ENCODE measurements around the gene LMTK2.

The LMTK2 gene

DNA sequence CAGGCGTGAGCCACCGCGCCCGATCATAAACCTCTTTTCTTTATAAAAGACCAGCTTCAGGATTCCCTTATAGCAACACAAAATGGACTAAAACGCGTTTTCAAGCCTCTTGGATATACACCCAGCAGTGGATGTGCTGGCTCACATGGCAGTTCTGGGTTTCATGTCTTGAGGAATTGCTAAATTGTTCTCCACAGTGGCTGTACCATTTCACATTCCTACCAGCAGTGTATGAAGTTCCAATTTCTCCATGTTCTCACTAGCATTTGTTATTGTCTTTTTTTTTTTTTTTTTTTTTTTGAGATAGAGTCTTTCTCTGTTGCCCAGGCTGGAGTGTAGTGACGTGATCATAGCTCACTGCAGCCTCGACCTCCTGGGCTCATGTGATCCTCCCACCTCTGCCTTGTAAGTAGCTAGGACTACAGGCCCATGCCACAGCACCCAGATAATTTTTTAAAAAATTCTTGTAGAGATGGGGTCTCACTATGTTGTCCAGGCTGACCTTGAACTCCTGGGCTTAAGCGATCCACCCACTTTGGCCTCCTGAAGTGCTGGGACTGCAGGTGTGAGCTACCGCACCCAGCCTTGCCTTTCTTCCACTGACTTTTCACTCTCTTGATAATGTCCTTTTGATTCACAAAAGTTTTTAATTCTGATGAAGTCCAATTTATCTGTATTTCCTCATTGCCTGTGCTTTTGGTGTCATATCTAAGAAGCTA, 127.9 kb downstream of the LMTK2 start:
- no peak for DNase-seq (ENCODE audit: low read depth)

DNA sequence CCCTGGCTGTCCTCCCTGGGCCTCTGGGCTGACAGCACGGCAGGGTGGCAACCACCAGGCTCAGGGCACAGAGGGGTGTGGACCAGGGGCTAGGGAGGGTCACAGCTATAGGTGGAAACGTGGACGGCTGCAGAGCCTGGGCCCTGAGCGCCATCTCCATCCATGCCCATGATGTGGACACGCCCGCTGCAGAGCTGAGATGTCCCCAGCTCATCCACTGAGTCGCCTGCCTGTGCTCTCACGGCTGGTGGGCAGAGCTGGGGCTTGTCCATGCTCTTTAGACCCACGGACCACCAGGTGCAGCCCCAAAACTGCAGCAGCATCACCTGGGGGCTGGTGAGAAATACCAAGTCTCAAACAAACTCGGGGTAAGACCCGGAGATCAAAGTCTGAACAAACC, 129.2 kb downstream of the LMTK2 start:
- DNase-seq (ENCODE audit: low read depth): no peak

GRCh38 chr7:98236355-98237185, 129.9 kb downstream of the LMTK2 start:
- DNase-seq (ENCODE audit: low read depth): no peak

GRCh38 chr7:98238076-98238475, 131.4 kb downstream of the LMTK2 start:
- DNase-seq (ENCODE audit: low read depth): no peak

GRCh38 chr7:98238976-98239375, 132.3 kb downstream of the LMTK2 start:
- DNase-seq (ENCODE audit: low read depth): no peak

DNA sequence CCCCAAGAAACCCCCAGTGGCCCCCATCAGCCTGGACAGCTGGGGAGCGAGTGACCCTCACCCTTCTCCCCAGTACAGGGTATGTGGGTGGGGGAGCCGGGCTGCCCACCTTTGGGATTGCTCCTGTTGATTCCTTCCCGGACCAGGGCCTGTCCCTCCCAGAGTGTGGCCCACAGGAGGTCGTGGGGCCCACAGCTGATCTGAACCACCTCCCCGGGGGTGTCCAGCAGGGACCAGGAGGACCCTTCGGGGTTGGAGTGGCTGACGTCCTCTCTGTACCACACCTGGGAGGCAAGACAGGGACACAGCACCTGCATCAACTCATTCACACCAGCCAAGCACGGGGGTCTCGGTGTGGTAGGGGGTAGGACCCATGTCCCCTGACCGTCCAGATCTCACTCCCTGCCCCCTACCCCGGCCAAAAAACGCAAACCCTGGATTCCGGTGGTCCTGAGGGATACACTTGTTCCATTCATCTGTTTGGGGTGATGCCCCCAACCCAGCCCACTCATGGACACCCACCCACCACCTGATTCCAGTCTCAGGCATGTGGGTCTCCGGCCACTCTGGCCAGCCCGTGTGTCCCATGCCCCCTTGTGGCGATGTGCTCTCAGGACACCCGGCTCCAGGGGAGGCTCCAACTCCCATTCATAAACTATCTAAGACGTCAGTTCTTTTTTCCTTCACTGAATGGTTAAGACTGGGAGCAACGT, 134.5 kb downstream of the LMTK2 start:
- no peak for DNase-seq (ENCODE audit: low read depth)

DNA sequence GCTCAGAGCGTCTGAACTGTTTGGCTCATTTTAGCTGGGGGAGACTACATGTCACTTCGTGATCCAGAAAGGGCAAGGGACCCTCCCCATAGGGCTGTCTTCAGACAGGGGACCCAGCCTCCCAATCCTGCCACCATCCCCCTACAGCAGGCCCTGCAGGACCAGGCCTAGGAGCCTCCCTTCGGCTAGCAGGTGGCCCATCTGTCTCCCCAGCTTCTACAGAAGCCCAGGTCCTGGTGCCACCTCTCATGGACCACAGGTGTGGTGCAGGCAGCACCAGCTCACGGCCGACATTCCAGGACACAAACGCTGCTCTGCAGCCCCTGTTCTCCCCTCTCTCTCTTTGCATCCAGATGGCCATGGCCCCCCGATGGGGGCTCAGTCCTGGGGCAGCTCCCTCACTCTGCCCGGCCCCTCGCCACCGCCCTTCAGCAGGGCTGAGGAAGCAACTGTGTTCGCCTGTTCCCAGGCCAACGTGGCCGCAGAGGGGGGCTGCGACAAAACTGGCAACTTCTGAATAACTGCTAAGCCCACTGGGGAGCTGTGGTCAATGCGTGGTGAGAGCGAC, 135.1 kb downstream of the LMTK2 start:
- no peak for DNase-seq (ENCODE audit: low read depth)

- no peak for DNase-seq (ENCODE audit: low read depth)
Measured at GRCh38 chr7:98242342-98242741, 135.7 kb downstream of the LMTK2 start.

- DNase-seq (ENCODE audit: low read depth): no peak
Measured at GRCh38 chr7:98242934-98243333, 136.3 kb downstream of the LMTK2 start.

DNA sequence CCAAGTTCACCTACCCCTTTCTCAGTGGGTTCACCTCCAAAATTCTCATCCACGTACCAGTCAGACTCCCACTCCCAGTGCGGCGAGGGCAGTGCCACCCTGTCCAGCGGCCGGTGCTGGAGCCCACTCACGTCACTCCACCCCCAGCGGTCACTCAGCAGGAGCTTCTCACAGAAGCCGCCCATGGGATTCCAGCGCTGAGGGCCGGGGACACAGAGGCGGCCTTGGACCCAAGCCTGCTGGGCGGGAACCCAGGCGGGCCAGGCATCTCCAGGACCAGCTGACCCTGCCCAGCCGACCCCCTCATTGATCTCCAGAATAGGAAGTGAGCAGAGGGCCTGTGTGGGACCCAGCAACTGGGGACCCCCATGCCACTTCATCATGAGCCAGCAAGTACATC, 138.2 kb downstream of the LMTK2 start:
- no peak for DNase-seq (ENCODE audit: low read depth)

DNA sequence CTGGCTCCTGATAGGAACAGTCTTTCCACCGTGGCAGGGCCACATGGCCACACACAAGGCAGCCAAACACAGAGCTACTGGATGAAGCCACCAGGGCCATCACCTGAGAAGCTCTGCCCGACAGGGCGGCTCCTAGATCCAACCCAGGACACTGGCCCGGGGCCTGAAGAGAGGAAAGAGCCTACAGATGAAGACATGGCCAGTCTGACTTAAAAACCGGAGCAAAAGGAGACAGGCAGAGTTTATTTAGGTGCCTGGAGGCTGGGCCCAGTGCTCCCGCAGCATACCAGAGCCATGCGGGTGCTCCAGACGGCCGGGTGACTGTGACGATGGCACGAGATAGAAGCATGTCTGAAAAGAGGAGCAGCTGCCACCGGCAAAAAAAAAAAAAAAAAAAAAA, 141.5 kb downstream of the LMTK2 start:
- no peak for DNase-seq (ENCODE audit: low read depth)

DNA sequence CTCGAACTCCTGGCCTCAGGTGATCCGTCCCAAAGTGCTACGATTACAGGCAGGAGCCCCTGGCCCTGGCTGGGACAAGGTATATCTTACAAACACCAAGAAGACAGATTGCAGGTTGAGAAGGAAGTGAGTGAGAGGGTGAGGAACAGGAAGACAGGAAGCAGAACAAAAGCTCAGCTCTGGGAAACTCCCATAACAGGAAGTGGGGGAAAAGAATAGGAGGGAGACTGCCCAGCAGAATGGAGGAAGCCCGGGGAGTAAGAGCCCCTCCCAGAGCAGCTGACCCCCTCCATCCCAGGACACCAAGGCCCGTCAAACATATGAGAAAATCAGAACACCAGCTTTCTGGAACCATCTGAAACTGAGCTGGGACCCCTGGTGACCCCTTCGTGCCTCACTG, 142.4 kb downstream of the LMTK2 start:
- DNase-seq (ENCODE audit: low read depth): no peak

GRCh38 chr7:98250789-98251188, 144.1 kb downstream of the LMTK2 start:
- no peak for DNase-seq (ENCODE audit: low read depth)

GRCh38 chr7:98251231-98251600, 144.6 kb downstream of the LMTK2 start:
- DNase-seq (ENCODE audit: low read depth): no peak

DNA sequence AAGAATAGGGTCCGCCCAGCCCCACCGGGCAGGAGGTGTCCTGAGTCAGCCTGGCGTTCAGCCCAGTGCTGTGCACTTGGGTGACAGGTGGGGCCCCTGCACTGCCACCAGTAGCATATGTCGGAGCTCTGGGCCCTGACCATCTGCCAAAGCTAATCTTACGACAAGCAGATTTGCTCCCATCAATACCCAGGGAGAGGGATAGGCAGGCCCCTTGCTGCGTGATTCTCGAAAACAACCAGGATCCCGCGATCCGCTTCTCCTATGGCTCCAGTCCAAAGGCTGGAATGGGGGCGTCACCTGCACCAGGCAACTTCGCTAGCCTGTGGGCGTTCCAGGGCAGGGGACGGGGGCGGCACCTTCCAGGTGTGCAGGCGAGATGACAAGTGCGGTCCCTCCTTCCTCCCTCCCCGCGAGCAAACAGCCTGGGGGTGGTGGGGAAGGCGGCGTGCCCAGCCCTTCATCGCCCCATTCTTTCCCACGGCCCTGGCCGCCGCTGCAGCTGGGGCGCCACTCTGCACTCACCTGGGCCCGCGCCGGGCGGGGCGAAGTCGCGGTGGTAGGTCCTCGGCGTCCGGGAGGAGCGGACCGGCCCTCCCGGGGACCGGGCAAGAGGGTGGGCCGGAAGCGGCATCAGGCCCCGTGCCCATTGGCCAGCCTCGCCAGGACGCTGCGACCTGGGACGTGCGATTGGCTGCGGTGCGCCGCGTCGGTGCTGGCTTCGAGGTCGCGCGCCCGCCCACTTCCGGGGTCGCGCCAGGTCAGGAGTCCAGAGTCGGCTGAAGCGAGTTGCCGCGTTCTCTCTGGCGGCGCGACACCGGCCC, 145.2 kb downstream of the LMTK2 start, which contains the start of gene TECPR1:
Gene TECPR1 (minus strand): TSS at position 632 of the 824 bp plus-strand sequence. CDS start 6,086 bp downstream, outside the sequence.
- DNase-seq (ENCODE audit: low read depth): peak; percentile 76

GRCh38 chr7:98252425-98253054, 145.9 kb downstream of the LMTK2 start:
- DNase-seq (ENCODE audit: low read depth): no peak

DNA sequence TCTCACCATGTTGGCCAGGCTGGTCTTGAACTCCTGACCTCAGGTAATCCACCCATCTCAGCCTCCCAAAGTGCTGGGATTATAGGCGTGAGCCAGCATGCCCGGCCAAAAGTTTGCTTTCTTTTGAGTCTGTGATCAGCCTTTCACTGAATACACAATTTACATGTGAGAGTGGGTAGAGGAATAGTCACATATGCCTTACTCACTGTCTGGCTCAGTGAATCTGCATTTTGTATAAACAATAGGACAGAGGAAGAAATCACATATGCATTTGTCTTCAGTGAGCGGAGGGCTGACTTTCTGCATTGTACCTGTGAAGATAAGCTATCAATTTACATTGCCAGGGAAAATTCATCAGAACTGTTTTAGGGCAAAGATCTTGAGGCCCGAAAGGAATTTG, 147.9 kb downstream of the LMTK2 start:
- DNase-seq (ENCODE audit: low read depth): no peak

GRCh38 chr7:98254951-98255610, 148.4 kb downstream of the LMTK2 start:
- DNase-seq (ENCODE audit: low read depth): no peak

DNA sequence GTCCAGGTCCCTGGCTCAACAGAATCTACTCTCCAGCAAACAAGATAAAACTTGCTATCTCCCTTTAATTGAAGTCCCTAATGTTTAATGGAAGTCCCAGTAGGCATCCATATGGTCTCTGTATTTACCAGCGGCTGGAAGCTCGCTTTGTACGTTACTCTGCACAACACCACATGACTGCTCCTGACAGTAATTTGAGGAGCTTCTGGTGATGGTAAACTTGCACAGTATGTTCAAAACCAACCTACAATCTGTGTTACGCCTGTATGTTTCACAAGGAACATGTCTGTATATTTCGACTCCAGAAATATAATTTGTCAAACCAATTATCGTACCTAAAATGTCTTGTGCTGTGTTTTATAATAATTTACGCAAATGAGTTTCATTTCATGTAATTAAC, 149.8 kb downstream of the LMTK2 start:
- no peak for DNase-seq (ENCODE audit: low read depth)

- no peak for DNase-seq (ENCODE audit: low read depth)
Measured at GRCh38 chr7:98257701-98258100, 151.0 kb downstream of the LMTK2 start.
